Brain microvascular endothelial cell (primary cell): ENCODE measurements around the gene ERLIN1.
"Not testable (repeated sequence)": the region's sequence is repeated elsewhere in the genome, so short reads cannot be mapped to it uniquely, and the experiment has no call there.

Experiments
- DNase-seq: peaks from one replicate; pipeline ENCODE4 v3.0.0-alpha.2; 2020
- H3K27ac ChIP-seq: fragments of 250-450 bp; sonication (Bioruptor Pico); 2 replicates; pipeline ENCODE4 v1.5.1; 2020; ENCODE audit warnings: mild to moderate bottlenecking, moderate library complexity
- H3K27me3 ChIP-seq: fragments of 250-450 bp; sonication (Bioruptor Pico); replicated peaks from 2 replicates; pipeline ENCODE4 v1.5.1; 2020; ENCODE audit warnings: mild to moderate bottlenecking
- H3K36me3 ChIP-seq: fragments of 250-450 bp; sonication (Bioruptor Pico); replicated peaks from 2 replicates; pipeline ENCODE4 v1.5.1; 2020; ENCODE audit warnings: mild to moderate bottlenecking
- H3K4me3 ChIP-seq: 2 replicates; pipeline ENCODE4 v1.5.1; 2011; ENCODE audit warnings: low read depth, mild to moderate bottlenecking, control low read depth, low read length, moderate library complexity
- in situ Hi-C: cut with HindIII; loops from 2 replicates; pipeline ENCODE4 v1.10.0; 2017; ENCODE audit warnings: low sequenced_read_pairs, low pct_ligation_motif_present
- TF ChIP-seq, protein P1 (sequence below): IDR thresholded peaks from 2 replicates; pipeline ENCODE4 v1.5.1; 2011; ENCODE audit warnings: low read depth, mild to moderate bottlenecking, moderate library complexity, low read length, control low read depth, inconsistent platforms; ENCODE audit errors: missing control alignments

The ERLIN1 gene

DNA sequence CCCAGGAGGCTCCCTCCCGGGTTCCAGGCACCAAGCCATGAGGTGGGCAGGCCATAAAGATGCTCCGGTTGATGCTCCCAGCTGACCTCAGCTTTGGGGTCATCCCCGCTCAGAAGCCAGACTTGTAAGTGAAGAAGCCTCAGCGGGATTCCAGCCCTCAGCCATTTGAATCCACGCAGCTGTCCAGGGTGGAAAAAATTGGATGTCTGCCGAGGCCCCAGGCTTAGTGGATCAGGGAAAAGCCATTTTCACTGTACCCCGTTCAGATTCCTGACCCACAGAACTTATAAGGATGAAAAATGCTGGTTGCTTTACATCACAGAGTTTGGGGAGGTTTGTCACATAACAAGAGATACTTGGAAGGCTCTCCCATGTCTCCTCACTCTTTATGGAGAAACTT, 55.0 kb downstream of the ERLIN1 start:
- Histone ChIP-seq H3K27me3 (no peaks in the 10 kb centered on the region), H3K4me3 (no peak overlapping the region), H3K27ac (no peak overlapping the region), H3K36me3 (no peaks in the 10 kb centered on the region)
- TF ChIP-seq, protein P1, sequence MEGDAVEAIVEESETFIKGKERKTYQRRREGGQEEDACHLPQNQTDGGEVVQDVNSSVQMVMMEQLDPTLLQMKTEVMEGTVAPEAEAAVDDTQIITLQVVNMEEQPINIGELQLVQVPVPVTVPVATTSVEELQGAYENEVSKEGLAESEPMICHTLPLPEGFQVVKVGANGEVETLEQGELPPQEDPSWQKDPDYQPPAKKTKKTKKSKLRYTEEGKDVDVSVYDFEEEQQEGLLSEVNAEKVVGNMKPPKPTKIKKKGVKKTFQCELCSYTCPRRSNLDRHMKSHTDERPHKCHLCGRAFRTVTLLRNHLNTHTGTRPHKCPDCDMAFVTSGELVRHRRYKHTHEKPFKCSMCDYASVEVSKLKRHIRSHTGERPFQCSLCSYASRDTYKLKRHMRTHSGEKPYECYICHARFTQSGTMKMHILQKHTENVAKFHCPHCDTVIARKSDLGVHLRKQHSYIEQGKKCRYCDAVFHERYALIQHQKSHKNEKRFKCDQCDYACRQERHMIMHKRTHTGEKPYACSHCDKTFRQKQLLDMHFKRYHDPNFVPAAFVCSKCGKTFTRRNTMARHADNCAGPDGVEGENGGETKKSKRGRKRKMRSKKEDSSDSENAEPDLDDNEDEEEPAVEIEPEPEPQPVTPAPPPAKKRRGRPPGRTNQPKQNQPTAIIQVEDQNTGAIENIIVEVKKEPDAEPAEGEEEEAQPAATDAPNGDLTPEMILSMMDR = no peak
- in situ Hi-C loops = no loop called here
- no peak for DNase-seq

DNA sequence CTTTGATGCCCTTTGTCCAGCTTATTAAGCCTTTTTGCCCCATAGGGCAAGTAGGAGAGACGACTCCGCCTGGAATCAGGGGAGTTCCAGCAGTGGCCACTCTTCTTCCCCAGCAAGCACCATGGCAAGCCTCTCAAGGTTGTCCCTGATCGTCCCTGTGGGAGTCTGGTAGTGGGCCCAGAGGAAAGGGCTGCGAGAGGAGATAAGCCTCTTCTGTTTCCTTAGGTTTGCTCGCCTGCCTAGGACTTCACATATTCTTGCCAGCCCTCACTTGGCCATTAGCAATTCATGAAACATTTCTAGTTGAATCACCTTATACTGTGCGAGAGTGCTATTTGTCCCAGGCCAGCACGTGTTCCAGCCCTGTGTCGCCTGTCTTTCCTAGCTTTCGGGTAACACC, 56.4 kb downstream of the ERLIN1 start:
- DNase-seq = no peak
- Histone ChIP-seq H3K4me3 (no peak overlapping the region), H3K36me3 (no peaks in the 10 kb centered on the region), H3K27me3 (no peaks in the 10 kb centered on the region), H3K27ac (no peak overlapping the region)
- in situ Hi-C loops = no loop called here
- TF ChIP-seq, protein P1 = no peak

DNA sequence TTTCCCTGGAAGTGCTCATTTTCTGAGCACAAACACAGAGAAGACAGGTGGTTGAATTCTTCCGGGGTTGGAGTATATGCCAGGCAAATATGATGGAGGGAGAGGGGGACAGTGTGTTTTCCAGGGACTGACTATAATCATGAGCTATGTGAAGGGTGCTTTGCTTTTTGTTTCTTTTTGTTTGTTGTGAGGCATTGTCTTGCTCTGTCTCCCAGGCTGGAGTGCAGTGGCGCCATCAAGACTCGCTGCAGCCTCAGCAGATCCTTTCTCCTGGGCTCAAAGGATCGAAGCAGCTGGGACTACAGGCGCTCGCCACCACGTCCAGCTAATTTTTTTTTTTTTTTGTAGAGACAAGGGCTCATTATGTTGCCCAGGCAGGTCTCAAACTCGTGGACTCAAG, 56.9 kb downstream of the ERLIN1 start:
- Histone ChIP-seq H3K36me3 (no peaks in the 10 kb centered on the region), H3K27ac (no peak overlapping the region), H3K27me3 (no peaks in the 10 kb centered on the region), H3K4me3 (no peak overlapping the region)
- TF ChIP-seq, protein P1 = no peak
- no peak for DNase-seq
- in situ Hi-C loops = no loop called here

- H3K4me3 ChIP-seq, H3K27me3 ChIP-seq, H3K27ac ChIP-seq, DNase-seq, in situ Hi-C loops, H3K36me3 ChIP-seq: not testable (repeated sequence)
Measured at GRCh38 chr10:100125335-100125734, 60.5 kb downstream of the ERLIN1 start.

DNA sequence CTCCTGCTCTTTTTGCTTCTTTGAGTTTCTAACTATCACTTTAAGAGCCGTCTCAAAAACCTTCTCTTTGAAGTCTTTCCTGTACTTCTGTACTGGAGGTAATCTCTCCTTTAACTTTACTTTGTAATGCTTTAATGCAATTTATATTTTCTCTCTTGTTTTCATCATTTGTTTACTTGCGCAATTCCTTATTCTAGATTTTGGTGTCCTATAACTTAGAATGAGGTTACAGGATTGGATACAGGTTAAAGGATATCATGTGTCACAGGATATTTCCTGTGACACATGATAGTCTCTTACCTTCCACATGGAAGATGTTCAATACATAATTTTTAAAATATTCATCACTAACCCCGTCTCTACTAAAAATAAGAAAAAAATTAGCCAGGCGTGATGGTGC, 61.7 kb downstream of the ERLIN1 start:
- TF ChIP-seq, protein P1 = no peak
- Histone ChIP-seq H3K4me3 (no peak overlapping the region), H3K36me3 (no peaks in the 10 kb centered on the region), H3K27ac (no peak overlapping the region), H3K27me3 (no peaks in the 10 kb centered on the region)
- in situ Hi-C loops = no loop called here
- no peak for DNase-seq

- no peak for DNase-seq
- in situ Hi-C loops = no loop called here
- TF ChIP-seq, protein P1 = no peak
- H3K4me3 ChIP-seq = no peak overlapping the region
- H3K36me3 ChIP-seq = no peaks in the 10 kb centered on the region
- H3K27me3 ChIP-seq = no peaks in the 10 kb centered on the region
- no peak overlapping the region for H3K27ac ChIP-seq
Measured at GRCh38 chr10:100122780-100123179, 63.0 kb downstream of the ERLIN1 start.
